DOHH2 (cell line): Measurements from ENCODE around the gene VWA5B1.

Experiments used
- EZH2phosphoT487 ChIP-seq: fragments of 200-600 bp; sonication (generic); IDR thresholded peaks from 2 replicates; pipeline ENCODE4 v1.6.1; 2017; ENCODE audit warnings: borderline replicate concordance, mild to moderate bottlenecking, antibody characterized with exemption, low read length, moderate library complexity, mixed read lengths
- TF ChIP-seq, protein P1 (sequence below): fragments of 200-600 bp; sonication (generic); IDR thresholded peaks from one replicate; pipeline ENCODE4 v1.5.1; 2014; ENCODE audit warnings: antibody characterized with exemption, mild to moderate bottlenecking, low read depth, low read length; ENCODE audit not compliant: poor library complexity, severe bottlenecking

DNA sequence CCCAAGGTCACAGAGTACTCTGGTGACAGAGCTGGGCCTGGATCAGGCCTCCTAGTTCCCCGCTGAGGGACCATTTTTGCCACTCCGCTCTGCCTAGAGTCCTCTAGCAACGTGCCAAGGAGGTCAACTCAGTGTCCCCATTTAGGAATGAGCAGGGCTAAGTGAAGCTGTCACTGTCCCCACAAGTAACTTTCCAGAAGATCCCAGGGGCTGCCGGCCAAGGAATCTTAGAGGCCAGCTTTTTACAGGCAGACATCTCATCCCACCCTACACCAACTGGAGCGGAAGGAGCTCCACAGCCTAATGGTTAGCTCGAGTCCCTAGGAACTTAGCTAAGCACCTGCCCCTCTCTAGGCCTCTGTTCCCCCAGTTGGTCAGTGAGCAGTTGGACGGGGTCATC, 59.7 kb downstream of the VWA5B1 start:
- TF ChIP-seq, protein P1, sequence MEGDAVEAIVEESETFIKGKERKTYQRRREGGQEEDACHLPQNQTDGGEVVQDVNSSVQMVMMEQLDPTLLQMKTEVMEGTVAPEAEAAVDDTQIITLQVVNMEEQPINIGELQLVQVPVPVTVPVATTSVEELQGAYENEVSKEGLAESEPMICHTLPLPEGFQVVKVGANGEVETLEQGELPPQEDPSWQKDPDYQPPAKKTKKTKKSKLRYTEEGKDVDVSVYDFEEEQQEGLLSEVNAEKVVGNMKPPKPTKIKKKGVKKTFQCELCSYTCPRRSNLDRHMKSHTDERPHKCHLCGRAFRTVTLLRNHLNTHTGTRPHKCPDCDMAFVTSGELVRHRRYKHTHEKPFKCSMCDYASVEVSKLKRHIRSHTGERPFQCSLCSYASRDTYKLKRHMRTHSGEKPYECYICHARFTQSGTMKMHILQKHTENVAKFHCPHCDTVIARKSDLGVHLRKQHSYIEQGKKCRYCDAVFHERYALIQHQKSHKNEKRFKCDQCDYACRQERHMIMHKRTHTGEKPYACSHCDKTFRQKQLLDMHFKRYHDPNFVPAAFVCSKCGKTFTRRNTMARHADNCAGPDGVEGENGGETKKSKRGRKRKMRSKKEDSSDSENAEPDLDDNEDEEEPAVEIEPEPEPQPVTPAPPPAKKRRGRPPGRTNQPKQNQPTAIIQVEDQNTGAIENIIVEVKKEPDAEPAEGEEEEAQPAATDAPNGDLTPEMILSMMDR: no peak
- TF ChIP-seq EZH2phosphoT487: no peak
